ENCODE data around the gene LAMB1.
A peak's percentile ranks its signal among the peaks of the same experiment; 100 is the strongest.
"Not testable (repeated sequence)": the region's sequence is repeated elsewhere in the genome, so short reads cannot be mapped to it uniquely, and the experiment has no call there.

LAMB1 gene

GRCh38 chr7:107972075-107972482 lies 30.9 kb downstream of the LAMB1 start:
- DNase-seq, result no peak

DNA sequence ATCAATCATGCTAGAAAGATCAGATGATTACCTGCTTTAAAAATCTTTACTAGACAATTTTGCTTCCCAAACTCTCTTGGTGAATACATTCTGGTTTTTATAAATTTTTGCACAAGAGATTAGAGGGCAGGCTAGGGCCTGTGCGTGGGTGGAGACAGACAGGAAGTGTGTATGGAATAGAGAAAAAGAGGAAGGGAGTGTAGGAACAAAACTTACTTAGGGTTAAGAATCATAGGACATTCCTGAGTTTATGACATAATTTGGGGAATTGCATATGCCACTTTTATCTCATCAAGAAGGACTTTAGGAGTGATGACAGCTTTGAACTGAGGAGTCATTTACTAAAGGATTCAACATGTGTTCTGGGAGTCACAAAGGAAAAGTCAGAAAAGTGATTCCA lies 31.3 kb downstream of the LAMB1 start:
- DNase-seq, result no peak

DNA sequence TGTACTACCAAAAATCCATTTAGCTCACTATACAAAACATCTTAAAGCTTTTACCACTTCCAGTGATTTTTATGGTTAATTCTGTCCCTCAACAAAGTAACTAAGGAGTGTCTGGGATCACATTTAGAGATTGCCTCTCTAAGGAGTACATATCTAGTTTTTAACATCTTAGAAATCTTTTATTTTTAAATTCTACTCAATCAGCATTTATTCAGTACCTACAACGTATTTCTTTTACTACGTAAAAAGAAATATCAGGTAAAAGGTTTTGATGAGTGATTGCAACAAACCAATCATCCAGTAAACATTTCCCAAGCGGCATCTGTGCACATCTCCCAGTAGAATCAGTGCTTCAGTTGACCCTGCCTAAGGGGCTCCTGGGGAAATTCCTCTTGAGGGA lies 31.9 kb downstream of the LAMB1 start:
- no peak for DNase-seq

DNA sequence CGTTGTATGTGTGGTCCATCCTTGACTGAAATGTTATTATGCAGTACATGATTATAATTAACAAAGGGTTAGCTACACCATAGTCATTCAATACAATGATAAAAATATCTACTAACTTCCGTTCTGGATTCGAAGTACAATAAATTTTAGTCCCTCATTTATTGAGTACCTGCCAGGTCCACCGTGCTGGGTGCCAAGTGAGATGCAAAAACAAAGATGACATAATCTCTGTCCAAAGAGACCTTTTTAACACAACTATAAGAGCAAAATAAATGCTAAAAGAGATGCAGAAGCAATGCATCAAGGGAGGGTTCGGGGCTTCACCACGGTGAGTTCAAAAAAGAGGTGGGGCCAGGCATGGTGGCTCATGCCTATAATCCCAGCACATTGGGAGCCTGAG lies 33.1 kb downstream of the LAMB1 start:
- DNase-seq, result no peak

GRCh38 chr7:107968449-107968848 lies 34.5 kb downstream of the LAMB1 start:
- DNase-seq, result no peak

DNA sequence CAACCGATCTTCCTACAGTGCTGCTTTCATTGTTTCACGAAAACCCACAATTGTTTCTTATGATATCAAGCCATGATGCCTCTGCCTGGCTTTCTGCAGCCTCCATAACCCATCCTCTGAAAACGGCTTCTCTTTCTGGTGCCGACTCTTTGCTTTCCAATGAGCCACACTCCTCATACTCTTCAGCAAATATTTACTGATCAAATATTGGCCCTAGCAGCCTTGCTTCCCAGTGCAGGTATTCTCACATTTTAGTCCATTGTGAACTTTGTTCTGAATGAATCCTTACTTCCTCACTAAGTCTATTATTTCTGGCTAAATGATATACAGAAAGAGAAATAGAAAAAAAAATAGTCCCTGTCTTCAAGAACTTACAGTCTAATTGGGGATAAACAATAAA lies 35.5 kb downstream of the LAMB1 start:
- no peak for DNase-seq

DNA sequence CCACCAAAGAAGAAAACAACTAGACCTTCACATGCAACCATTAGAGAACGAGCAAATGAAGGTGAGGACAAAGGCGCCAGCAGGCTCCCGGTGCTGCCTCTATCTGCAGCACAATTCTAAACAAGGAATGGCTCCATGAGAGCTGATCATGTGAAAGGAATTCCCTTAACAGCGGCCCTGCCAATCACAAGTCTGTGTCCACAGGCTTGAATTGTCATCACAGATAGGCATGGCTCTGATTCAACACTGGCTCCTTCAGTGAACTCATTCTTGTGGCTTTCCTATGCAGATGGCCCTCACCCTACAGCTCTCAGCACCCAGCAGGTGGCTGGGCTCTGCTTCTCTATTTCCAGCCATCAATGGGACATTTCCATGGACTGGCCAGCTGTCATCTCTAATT lies 36.2 kb downstream of the LAMB1 start:
- DNase-seq, result peak in 1 of 56 donors; percentile 21

DNA sequence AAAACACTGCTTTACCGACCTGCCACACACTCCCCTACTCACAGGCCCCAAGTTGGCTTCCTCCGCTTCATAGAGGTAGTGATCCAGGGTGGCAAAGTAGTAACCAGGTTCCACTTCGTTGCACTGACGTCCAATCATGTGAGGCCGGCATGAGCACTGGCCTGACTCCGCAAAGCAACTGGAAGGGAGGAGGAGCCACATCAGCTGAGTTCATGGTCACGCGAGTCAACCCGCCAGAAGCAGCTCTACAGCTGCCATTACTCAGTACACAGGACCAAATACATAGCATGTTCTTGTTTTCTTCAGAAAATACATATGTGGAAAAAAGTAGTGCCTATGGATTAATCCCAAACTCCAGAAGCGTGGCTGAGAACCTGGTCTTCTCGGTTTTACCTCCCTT lies 38.5 kb downstream of the LAMB1 start:
- no peak for DNase-seq

GRCh38 chr7:107962817-107963216 lies 40.1 kb downstream of the LAMB1 start:
- no peak for DNase-seq

GRCh38 chr7:107961405-107961804 lies 41.6 kb downstream of the LAMB1 start:
- DNase-seq, result no peak

- no peak for DNase-seq
These were observed 42.7 kb downstream of the LAMB1 start for GRCh38 chr7:107960272-107960671.

DNA sequence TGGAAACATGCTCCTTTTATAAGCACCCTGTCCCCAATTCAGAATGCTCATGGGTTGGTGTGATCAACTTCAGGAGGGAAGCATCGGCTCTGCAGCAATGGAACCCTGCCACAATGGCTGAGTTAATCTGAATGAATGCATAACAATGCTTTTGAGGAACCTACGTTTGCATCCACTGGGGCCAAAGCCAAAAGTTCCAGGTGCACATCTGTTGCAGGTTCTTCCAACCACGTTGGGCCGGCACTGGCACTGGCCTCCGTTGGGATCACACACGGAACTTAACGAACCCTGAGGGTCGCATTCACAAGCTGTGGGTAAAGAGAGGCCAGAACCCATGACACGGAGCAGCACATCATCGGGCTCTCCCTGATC lies 43.4 kb downstream of the LAMB1 start:
- DNase-seq, result no peak

DNA sequence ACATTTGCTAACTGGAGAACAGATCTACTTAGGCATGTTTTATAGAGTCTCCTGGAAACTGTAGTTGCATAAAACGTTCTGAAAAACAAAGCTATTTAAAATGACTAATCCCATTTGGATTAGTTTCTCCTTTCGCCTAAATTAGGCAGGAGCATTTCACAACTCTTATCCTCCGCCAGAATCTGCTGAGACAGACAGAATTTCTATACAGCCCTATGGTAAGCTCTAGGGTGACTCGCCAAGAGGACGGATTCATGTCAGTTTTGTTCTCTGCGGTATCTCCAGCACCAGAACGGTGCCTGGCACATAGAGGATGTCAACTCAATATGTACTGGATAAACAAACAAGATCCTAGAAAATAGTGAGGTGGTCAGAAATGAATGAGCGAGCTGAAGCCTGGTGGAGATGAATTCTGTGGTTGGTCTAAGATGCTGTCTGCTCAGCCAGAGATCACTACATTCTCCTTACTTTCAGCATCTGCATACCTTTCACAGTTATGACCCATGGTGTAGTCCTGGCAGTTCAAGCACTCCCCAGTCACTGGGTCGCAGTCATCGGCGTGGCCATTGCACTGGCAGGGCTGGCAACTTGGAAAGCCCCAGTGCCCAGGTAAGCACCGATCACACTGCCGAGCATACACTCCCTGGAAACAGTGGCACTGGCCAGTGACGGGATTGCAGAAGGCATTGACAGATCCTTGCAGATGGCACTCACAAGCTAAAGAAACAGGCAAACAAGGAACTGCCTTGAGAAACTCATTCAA lies 44.0 kb downstream of the LAMB1 start:
- DNase-seq, result no peak

- DNase-seq, result no peak
These were observed 45.5 kb downstream of the LAMB1 start for GRCh38 chr7:107957436-107957835.

DNA sequence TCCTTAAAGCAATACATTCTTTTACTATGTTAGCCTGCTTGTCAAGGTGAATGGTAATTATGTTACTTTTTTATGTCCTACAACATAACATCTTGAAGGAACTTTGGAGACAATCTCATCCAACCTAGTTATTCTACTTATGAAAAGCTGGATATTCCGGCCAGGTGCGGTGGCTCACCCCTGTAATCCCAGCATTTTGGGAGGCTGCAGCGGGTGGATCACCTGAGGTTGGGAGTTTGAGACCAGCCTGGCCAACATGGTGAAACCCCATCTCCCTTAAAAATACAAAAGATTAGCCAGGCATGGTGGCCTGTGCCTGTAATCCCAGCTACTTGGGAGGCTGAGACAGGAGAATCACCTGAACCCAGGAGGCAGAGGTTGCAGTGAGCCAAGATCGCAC lies 46.0 kb downstream of the LAMB1 start:
- DNase-seq, result not testable (repeated sequence)

- no peak for DNase-seq
These were observed 47.6 kb downstream of the LAMB1 start for GRCh38 chr7:107955394-107955793.

- no peak for DNase-seq
These were observed 49.0 kb downstream of the LAMB1 start for GRCh38 chr7:107953924-107954303.

DNA sequence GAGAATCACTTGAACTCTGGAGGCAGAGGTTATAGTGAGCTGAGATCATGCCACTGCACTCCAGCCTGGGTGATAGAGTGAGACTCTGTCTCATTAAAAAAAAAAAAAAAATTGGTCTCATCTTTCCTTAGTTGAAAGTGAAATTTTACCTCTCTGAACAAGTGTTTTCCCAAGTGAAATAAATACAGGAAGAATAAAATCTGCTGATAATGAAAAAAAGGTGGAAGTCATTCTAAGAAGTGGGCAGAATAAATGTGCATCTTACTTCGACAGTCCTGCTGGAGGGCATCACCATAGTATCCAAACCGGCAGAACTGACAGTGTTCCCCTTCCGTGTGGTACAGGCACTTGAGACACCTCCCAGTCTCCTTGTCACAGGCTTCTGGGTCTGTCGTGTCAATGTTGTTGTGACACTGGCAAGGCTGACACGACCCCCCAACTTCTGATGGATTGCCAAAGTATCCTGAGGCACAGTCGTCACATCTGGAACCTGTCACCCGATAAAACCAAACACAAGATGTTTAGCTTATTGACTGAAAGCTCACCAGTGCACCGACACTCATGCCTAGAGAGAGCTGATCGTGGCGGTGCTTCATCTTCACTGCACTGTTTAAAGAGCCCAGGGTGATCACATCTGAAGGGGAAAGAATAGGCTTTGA lies 49.6 kb downstream of the LAMB1 start:
- DNase-seq, result no peak

DNA sequence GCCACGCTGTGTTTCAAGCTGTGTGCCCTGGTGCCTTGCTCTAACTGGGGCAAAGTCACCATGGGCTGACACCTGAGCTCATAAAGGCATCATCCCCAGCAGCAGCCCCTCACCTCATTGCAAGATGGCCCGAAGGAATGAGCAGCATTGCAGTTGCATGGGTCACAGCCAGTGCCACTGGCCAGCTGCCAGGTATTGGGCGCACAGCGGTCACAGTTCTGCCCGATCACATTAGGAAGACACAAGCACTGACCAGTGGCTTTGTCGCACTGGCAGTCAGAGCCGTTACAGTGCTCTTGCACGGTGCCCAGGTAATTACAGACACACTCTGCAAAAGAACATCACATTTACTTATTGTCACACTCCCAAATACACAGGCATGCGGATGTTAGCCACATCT lies 51.1 kb downstream of the LAMB1 start:
- no peak for DNase-seq

GRCh38 chr7:107951172-107951787 lies 51.7 kb downstream of the LAMB1 start:
- DNase-seq, result no peak

DNA sequence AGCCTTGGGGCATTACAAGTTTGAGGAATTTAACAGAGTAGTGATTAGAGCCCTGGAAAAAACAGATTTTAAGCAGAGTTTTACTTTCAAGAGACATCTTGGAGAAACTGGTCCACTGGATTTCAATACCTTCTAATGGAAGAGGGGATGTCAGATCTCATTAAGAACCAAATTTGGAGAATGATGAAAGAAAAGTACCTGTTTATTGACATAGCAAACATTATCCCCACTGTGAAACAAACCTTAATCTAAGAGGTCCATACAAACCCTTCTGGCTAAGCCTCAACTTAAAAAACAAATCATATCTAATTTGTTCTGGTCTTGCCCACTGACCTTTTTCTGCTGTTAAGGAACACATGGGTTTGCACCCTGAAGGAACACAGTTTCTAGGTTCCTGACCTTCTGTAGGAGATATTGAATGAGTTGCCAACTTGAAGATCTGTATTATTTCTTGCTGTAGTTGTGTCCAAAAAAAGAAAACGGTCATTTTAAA lies 53.5 kb downstream of the LAMB1 start:
- DNase-seq, result no peak

DNA sequence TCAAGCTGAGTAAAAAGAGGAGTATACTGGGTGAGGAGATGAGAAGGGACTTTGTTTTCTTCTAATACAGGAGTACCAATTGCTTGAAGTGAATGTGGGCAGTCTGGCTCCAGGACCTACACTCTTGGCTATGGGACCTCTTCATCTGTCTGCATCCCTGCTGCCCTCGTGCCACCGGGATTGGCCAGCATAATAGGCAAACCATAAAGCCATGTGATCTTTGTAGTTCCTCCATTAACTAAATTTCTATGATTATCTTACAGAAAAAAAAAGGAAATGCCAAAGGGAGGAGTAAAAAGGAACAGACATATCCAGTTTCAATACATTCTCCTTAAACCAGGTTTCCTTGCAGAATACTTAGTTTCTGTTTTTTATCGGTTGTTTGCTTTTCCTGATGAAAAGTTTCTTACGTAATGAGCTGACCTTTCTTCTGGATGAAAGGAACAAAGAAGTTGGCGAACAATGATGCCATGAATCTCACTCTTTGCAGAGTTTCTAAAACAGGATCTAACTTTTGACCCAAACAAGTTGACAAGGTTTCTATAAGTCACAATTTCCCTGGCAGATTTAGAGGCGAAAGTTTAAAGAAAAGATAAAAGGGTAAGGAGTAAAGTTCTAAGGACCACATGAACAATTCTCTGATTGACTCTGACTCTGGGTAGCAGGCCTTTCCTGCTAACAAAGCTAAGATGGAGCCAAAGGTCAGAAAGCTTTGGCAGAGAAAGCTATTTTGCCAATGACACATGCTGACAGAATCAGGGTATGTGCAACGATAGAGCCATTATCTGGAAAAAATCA lies 54.1 kb downstream of the LAMB1 start:
- DNase-seq, result no peak
